T-helper 2 cell (primary cell): Measurements from ENCODE around the gene MDM2.
A peak's percentile ranks its signal among the peaks of the same experiment; 100 is the strongest.

Source experiments
- DNase-seq, 5 experiments: peaks; one replicate each; pipeline versions ENCODE4 v3.0.0 to v3.0.0-alpha.2; 2012 to 2022

The MDM2 gene

DNA sequence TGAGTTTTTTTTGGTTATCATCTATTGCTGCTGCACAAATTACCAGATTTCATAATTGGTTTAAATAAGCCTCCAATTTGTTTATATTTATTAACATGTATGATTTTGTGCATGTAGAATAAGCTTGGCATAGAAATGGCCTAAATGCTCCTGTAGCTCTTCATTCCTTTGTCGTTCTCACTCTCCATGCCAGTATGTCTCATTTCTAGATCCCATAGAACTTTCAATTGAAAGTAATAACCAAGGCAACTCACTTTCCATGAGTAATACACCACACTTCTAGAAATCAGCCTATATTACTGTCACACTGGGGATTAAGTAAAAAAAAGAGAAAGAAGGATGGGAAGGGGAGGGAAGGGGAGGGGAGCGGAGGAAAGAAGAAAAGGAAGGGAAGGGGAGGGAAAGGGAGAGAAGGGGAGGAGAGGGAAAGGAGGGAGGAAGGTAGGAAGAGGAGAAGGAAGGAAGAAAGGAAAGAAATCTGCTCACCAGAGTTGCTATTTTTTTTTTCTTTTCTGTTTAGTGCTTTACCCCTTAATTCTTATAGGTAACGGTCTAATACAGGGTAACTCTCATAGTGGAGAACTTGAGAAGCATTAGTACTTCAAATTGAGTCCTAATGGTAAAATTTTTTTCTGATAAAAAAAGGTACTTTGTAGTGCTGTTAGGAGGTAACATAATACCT lies 45.6 kb downstream of the MDM2 start:
- DNase-seq = no peak

GRCh38 chr12:68854078-68854468 lies 46.1 kb downstream of the MDM2 start:
- DNase-seq = no peak

- DNase-seq = no peak
Measured at GRCh38 chr12:68854554-68854953, 46.6 kb downstream of the MDM2 start.

DNA sequence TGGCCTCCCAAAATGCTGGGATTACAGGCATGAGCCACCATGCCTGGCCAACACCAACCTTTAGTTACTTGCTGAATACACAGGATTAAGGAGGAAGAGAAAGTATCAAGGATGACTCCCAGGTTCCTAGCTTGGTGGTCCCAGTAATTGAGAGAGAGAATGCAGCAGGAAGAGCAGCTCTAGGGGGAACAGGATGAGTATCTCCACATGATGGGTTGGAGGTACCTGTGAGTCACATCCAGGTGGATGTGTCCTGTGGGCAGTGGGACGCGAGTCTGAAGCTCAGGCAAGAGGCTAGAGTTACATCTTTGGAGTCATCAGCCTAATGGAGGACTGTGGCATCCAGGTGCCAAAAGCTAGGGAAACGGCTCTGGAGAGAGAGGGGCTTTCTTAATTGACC lies 47.1 kb downstream of the MDM2 start:
- no peak for DNase-seq

DNA sequence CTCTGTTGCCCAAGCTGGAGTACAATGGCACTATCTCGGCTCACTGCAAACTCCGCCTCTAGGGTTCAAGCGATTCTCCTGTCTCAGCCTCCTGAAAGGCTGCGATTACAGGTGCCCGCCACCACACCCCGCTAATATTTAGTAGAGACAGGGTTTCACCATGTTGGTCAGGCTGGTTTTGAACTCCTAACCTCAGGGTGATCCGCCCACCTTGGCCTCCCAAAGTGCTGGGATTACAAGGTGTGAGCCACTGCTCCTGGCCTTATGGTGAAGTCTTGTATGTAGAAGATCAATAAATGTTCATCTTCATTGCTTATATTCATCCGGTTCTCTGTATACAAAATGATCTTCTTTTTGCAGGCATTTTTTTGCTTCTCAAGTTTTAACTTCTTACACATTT lies 47.8 kb downstream of the MDM2 start:
- DNase-seq = no peak

DNA sequence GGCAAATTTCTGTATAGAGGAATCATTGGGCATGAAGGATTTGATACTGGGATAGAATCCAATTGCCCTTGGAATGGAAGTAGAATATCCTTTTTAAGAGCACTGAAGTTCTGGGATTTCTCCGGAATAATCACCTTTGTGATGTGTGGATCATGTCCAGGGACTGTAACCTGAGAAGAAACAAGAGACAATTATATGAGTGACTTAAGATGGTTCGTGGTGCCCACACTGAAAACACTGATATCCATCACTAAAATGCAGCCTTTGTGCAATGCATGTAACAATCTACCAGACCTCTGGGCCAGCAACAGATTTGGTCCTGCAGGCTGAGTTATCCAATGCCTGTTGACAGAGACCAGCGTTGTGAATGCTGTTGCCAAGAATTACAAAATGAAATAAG lies 48.5 kb downstream of the MDM2 start:
- no peak for DNase-seq

DNA sequence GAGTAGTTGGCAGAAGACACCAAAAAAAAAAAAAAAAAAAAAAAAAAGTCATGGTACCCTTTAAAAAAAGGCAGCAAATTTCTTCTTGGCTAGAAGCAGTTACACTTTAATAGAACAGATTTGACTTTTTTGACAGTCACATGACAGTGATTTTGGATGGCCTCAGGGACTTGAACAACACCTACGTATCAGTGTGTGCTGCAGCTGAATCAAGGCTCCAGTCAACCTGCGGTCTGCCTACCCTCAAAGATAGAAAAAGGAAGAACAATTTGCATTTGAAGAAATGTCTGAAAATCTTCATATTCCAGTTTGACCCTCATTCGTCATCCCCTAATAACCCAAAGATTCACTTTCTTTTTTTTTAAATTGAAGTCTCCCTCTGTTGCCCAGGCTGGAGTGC lies 53.9 kb downstream of the MDM2 start:
- no peak for DNase-seq

DNA sequence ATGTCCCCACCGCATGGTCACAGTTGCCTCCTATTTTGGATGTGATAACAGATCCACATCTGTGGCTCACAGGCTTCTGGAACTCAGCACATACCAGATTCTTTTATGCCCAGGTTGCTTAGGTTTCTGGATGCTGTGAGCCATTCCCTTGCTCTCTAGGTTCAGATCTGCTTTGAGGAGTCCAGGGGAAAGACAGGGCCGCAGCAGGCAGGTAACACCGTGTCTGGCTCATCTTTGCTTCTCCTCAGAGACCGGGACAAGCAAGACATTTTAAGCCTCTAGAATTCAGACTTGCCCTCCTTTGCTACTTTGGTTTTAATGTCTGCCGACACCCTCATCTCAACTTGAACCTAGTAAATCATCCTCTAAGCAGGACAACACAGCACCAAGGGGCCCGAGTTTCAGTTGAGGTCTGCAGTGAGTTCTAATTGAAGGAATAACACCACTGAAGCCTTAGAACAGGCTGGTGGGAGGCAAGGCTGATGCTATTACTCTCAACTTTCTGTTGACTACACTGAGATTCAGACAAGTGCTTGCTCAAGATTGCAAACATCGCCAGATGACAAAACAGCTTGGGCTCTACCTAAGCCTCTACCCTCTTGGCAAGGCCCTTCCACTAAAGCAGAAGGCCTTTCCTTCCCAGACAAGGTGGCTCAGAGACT lies 55.3 kb downstream of the MDM2 start:
- no peak for DNase-seq

DNA sequence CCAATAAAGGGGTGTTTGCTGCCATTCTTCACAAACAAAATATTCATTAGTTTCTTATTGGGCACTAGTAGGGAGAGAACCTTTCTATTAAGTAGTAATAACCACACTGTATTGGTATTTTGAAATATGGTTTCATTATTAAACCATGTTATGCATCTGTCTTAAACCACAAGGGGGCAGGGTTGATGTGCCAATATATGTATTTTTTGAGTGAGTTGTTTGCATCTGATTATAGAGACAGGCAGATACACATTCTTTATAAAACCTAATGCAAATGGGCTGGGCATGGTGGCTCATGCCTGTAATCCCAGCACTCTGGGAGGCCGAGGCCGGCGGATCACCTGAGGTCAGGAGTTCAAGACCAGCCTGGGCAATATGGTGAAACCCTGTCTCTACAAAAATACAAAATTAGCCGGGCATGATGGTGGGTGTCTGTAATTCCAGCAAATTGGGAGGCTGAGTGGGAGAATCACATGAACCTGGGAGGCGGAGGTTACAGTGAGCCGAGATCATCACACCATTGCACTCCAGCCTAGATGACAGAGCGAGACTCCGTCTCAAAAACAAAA lies 56.0 kb downstream of the MDM2 start:
- peak in 1 of 5 experiments; percentile 62 for DNase-seq

DNA sequence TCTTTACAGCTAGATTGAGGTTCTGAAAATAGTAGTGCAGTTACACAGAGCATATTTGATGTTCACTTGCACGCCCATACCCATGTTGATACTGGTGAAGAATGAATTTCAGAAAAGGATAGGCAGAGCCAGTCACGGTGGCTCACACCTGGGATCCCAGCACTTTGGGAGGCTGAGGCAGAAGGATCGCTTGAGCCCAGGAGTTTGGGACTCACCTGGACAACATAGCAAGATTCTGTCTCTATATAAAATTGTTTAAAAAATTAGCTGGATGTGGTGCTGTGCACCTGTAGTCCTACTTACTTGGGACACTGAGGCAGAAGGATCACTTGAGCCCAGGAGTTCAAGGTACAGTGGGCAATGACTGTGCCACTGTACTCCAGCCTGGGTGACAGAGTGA lies 56.6 kb downstream of the MDM2 start:
- no peak for DNase-seq

DNA sequence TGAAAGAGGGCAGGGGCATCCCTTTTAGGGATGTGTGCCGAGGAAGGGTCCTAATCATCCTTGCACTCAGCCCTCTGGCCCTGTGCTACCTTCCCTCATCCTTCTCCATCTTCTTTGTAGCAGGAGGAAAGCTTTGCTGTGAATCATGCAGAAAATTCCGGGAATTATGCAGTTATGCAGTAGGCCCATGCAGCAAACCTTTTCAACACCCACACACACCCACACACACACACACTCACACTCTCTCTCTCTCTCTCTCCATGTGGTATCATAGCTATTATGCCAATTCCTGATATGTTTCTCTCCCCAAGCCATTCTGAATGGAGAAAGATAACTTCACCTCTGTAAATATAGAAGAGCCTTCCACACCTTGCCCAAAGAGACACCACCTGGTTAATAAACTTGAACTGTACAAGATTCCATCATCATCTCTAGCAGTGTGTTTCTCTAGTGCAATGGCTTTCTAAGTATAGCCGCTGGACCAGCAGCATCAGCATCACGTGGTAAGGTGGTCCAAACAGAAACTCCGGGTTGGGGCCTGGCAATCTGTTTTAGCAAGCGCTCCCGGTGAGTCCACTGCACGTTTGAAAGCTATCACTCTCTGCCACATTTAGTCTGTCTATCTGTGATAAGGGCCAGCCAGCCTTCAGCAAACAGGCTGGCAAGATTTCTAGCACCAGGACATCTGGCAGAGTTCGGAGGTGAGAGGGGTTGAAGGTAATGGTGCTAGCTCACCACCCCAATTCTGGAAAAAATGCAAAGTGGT lies 57.6 kb downstream of the MDM2 start:
- no peak for DNase-seq

- no peak for DNase-seq
Measured at GRCh38 chr12:68866950-68867349, 59.0 kb downstream of the MDM2 start.

DNA sequence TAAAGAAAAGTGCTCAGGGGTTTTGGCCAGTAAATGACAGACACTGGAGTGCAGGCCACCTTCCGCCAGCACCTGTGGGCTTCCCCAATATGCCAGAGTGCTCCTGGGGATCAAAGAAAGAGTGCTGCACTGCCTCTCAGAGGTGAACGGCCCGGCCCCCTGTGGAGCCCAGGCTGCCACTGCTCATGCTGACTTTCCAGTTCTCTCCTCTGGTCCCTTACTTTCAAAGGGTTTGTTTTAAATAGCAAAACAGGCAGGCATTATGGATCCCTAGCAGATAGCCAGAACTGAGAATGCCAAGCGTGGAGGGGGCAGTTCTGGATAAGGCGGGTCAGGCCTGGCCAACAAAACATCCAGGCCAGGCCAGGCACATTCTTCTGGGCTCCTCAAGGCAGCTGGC lies 59.6 kb downstream of the MDM2 start:
- DNase-seq = no peak

- no peak for DNase-seq
Measured at GRCh38 chr12:68868043-68868790, 60.2 kb downstream of the MDM2 start.

DNA sequence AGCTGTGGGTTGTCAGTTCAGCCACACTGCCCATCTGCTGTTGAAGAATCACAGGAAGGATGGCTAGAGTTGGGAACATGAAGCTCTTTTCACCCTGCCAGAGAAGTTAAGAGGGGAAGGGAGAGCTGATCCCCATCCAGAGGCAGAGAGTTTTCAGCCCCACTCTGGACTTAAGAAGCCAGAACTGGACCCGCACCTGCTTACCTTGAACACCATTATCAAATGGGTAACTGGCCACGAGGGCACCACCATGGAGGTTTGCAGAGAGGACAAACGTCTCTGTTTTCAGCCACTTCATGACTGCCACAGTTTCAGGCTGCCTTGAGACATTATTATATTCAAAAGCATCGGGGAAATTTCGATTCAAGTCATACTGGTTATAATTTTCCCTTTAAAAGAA lies 62.0 kb downstream of the MDM2 start:
- DNase-seq = no peak

DNA sequence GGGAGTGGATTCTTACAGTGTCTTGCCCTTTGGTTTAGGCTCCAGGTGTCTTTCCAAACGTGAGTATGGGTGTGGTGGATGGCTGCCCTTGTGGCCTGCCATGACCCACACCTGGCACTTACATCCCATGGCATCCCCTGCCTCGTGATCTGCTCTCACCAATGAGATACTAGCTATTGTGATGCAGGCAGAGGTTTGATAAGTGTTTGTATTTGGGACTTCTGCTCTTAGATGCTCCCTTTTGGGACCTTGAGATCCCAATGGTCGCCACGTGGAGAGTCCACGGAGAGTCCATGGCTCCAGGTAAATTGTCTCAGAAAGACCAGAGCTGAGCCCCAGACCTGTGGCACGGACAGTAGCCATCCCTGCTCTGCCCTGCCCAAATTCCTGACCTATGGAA lies 62.5 kb downstream of the MDM2 start:
- no peak for DNase-seq

DNA sequence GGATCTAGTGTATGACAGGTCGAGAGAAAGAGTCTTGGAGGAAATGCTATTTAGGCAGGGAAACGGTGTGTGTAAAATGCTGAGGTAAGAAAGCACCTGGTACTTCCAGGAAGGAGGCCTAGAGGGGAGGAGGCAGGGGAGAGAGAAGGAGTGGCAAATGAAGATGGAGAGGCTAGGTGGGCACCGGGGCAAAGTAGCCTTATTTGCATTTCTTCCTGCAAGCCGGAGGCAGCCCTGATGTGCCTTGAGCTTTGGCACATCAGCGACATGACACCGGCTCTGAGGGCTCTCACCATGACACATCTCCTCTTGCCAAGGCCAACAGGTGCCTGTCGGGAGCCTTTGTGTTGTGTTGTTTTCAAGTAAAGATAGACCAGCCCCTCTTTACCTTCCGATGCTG lies 63.4 kb downstream of the MDM2 start:
- DNase-seq = no peak

DNA sequence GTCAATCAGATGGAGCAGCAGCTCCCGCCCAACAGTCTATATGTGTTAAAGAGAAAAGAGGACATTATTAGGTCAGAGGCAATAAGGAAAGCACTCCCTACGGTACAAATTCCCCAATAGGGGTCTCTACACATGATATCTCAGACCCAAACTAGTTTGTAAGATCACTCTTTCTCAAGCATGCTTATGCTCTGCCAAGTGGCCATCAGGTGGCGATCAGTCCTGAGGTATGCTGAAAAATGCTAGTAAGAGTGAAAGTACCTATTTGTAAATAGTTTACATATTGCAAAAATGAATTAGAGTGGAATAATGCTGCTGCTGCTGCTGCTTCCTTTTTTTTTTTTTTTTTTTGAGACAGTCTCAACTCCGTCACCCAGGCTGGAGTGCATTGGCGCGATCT lies 63.9 kb downstream of the MDM2 start:
- DNase-seq = peak in 1 of 5 experiments; percentile 49

- no peak for DNase-seq
Measured at GRCh38 chr12:68873316-68873715, 65.3 kb downstream of the MDM2 start.

DNA sequence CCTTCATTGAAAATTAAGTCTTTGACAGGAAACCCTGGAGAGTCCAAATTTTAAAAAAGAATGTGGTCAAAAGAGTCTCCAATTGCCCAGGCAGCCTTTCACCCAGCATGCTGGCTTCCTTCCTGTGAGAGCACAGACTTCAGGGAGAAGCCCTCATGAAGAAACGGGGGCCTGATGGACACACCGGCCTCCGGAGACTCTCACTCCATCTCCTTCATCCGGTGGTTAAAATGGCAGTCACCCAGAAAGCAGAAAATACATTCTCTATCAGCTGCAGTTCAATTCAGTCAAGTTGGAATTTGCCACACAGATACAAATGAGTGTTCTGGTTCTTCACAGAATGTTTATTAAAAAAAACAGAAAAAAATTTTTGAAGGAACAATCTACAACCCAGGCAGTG lies 68.5 kb downstream of the MDM2 start:
- DNase-seq = no peak

DNA sequence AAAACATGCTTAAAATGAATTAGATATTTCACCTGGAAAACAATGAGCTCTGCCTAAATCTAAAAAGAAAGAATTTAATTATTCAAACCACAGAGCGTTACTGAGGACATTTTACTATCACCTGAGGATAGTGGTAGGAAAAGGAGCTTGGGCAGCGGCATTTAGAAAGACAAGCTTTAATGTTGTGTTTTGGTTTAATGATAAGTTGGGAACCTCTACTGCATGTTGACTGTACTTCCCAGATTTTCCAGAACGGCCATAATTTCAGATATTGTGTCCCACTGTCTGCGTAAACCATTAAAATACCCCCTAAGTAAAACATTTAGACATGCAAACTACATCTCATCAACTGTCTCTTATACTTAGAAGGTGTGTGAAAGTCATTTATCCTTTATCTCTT lies 69.6 kb downstream of the MDM2 start:
- no peak for DNase-seq

DNA sequence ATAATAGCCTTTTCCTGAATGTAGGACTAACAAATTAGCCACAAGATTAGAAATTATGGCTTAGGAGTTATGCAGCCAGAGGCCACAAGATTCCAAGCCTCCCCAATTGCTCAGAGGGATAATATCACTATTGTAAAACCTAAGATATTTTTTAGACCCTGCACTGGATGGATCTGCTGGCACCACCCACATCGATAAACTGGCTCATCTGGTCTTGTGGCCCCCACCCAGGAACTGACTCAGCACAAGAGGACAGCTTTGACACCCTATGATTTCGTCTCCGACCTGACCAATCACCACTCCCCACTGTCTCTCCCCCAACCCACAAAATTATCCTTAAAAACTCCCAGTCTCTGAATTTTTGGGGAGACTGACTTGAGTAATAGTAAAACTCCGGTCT lies 70.3 kb downstream of the MDM2 start:
- DNase-seq = no peak

DNA sequence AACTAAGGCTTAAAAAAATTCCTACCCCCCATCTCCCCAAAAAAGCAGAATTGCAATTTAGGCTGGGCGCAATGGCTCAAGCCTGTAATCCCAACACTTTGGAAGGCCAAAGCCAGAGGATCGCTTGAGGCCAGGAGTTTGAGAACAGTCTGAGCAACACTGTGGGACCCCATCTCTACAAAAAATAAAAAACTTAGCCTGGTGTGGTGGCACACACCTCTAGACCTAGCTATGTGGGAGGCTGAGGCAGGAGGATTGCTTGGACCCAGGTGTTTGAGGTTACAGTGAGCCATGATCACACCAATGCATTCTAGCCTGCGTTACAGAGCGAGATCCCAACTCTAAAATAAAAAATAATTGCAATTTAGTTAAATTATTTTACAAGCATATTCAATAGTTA lies 70.9 kb downstream of the MDM2 start:
- DNase-seq = no peak
